IMR-90 (cell line): ENCODE measurements around the gene API5. TPM values are rescaled to one million over a fixed set of nuclear protein-coding genes. Genes with fewer than 3 reads are reported as not detected.

Experiments used
- ATAC-seq: fragments of 200-7000 bp; cut with Tn5 transposase; 2 replicates; pipeline ENCODE4 v1.9.1; 2020; ENCODE audit warnings: low read depth, mild to moderate bottlenecking, moderate library complexity
- BruUV-seq: library from RNA; stranded (reverse); fragments of 400-500 nt; replicated peaks from 2 replicates; lab custom pipeline; 2021; lab: Mats Ljungman, UMichigan
- CTCF ChIA-PET: fragments of 300-600 bp; formaldehyde crosslinking; extraction: SDS; loops from one replicate; lab custom pipeline; 2021; ENCODE audit warnings: antibody characterized with exemption; lab: Yijun Ruan, JAX
- POLR2A ChIA-PET: fragments of 300-600 bp; sonication (Branson Sonifier 250); formaldehyde crosslinking; loops from one replicate; lab custom pipeline; 2022; ENCODE audit warnings: antibody characterized with exemption; ENCODE audit not compliant: unreplicated experiment; lab: Charles Lee
- DNase-seq: peaks from one replicate; pipeline ENCODE4 v3.0.0; 2013
- H2AFZ ChIP-seq: replicated peaks from 2 replicates; pipeline ENCODE3; 2013; ENCODE audit warnings: low read length, mild to moderate bottlenecking; ENCODE audit not compliant: poor library complexity
- H2AK5ac ChIP-seq: 2 replicates; pipeline ENCODE4 v1.6.1; 2013; ENCODE audit warnings: low read depth, low read length, inconsistent platforms
- H2AK9ac ChIP-seq: replicated peaks from 2 replicates; pipeline ENCODE3; 2013; ENCODE audit warnings: mild to moderate bottlenecking, low read depth, low read length, moderate library complexity; ENCODE audit not compliant: poor library complexity
- H2BK120ac ChIP-seq: 2 replicates; pipeline ENCODE4 v1.6.1; 2013; ENCODE audit warnings: low read depth, low read length, inconsistent platforms
- H2BK15ac ChIP-seq: 3 replicates; pipeline ENCODE4 v1.6.1; 2013; ENCODE audit warnings: low read depth, low read length, inconsistent platforms
- H2BK20ac ChIP-seq: 2 replicates; pipeline ENCODE4 v1.6.1; 2013; ENCODE audit warnings: low read depth, mild to moderate bottlenecking, inconsistent platforms, low read length, moderate library complexity
- H2BK5ac ChIP-seq: 2 replicates; pipeline ENCODE4 v1.6.1; 2013; ENCODE audit warnings: mild to moderate bottlenecking, low read depth, low read length, inconsistent platforms; ENCODE audit not compliant: poor library complexity, severe bottlenecking
- H3K14ac ChIP-seq: replicated peaks from 2 replicates; pipeline ENCODE4 v1.6.1; 2013; ENCODE audit warnings: low read depth, low read length, inconsistent platforms
- H3K18ac ChIP-seq: 2 replicates; pipeline ENCODE4 v1.6.1; 2013; ENCODE audit warnings: low read depth, low read length, control low read depth
- H3K23ac ChIP-seq: 2 replicates; pipeline ENCODE4 v1.6.1; 2013; ENCODE audit warnings: low read depth, low read length, inconsistent platforms
- H3K27ac ChIP-seq: 2 replicates; pipeline ENCODE4 v1.5.1; 2013; ENCODE audit warnings: mild to moderate bottlenecking, control low read depth, low read length; ENCODE audit not compliant: insufficient read depth
- H3K27me3 ChIP-seq: 2 replicates; pipeline ENCODE4 v1.6.1; 2013; ENCODE audit warnings: low read length; ENCODE audit not compliant: control insufficient read depth, insufficient read depth
- H3K36me3 ChIP-seq: 2 replicates; pipeline ENCODE4 v1.6.1; 2013; ENCODE audit warnings: low read length, mixed read lengths; ENCODE audit not compliant: control insufficient read depth, insufficient read depth
- H3K4ac ChIP-seq: 2 replicates; pipeline ENCODE4 v1.6.1; 2013; ENCODE audit warnings: low read depth, low read length, inconsistent platforms
- H3K4me1 ChIP-seq: 2 replicates; pipeline ENCODE4 v1.6.1; 2013; ENCODE audit warnings: low read length, mixed read lengths; ENCODE audit not compliant: control insufficient read depth, insufficient read depth
- H3K4me2 ChIP-seq: 2 replicates; pipeline ENCODE4 v1.6.1; 2013; ENCODE audit warnings: low read depth, mild to moderate bottlenecking, control low read depth, low read length, moderate library complexity
- H3K4me3 ChIP-seq: 2 replicates; pipeline ENCODE4 v1.5.1; 2013; ENCODE audit warnings: low read depth, mild to moderate bottlenecking, control low read depth, low read length, moderate library complexity; ENCODE audit not compliant: insufficient read depth
- H3K56ac ChIP-seq: 2 replicates; pipeline ENCODE4 v1.6.1; 2013; ENCODE audit warnings: low read length, inconsistent platforms; ENCODE audit not compliant: insufficient read depth; ENCODE audit errors: extremely low read depth
- H3K79me1 ChIP-seq, 2 experiments: 2 replicates each; pipeline ENCODE4 v1.6.1; 2013; ENCODE audit warnings: low read length in 2 of 2, inconsistent platforms in 1 of 2, low read depth in 1 of 2
- H3K9ac ChIP-seq: 2 replicates; pipeline ENCODE4 v1.6.1; 2013; ENCODE audit warnings: low read depth, low read length, control low read depth
- H3K9me1 ChIP-seq: 2 replicates; pipeline ENCODE4 v1.6.1; 2013; ENCODE audit warnings: low read length, inconsistent platforms; ENCODE audit not compliant: insufficient read depth
- H3K9me3 ChIP-seq: 2 replicates; pipeline ENCODE4 v1.6.1; 2013; ENCODE audit warnings: low read length; ENCODE audit not compliant: control insufficient read depth, insufficient read depth
- H4K20me1 ChIP-seq: 2 replicates; pipeline ENCODE4 v1.6.1; 2013; ENCODE audit warnings: low read length, inconsistent platforms; ENCODE audit not compliant: insufficient read depth
- H4K5ac ChIP-seq: 2 replicates; pipeline ENCODE4 v1.6.1; 2013; ENCODE audit warnings: mild to moderate bottlenecking, low read depth, low read length, control low read depth
- H4K8ac ChIP-seq, 2 experiments: 2 replicates each; pipeline ENCODE4 v1.6.1; 2013; ENCODE audit warnings: low read depth in 2 of 2, low read length in 2 of 2, control low read depth in 1 of 2, inconsistent platforms in 1 of 2
- H4K91ac ChIP-seq: 2 replicates; pipeline ENCODE4 v1.6.1; 2013; ENCODE audit warnings: low read depth, low read length, inconsistent platforms; ENCODE audit not compliant: insufficient read depth
- BHLHE40 ChIP-seq: fragments of 150-350 bp; IDR thresholded peaks from 2 replicates; pipeline ENCODE4 v1.6.1; 2016; ENCODE audit warnings: mild to moderate bottlenecking, low read depth, low read length
- CEBPB ChIP-seq: IDR thresholded peaks from 2 replicates; pipeline ENCODE4 v1.6.1; 2012; ENCODE audit warnings: low read depth, low read length, improper control_type of control experiment
- CHD1 ChIP-seq: IDR thresholded peaks from 2 replicates; pipeline ENCODE4 v1.6.1; 2012; ENCODE audit warnings: low read depth, low read length, improper control_type of control experiment
- FOS ChIP-seq: fragments of 150-350 bp; IDR thresholded peaks from 2 replicates; pipeline ENCODE4 v1.6.1; 2016; ENCODE audit warnings: low read depth, low read length
- MAZ ChIP-seq: IDR thresholded peaks from 2 replicates; pipeline ENCODE4 v1.6.1; 2012; ENCODE audit warnings: low read depth, mild to moderate bottlenecking, low read length, improper control_type of control experiment, moderate library complexity, borderline replicate concordance
- POLR2A ChIP-seq: IDR thresholded peaks from 2 replicates; pipeline ENCODE4 v1.6.1; 2012; ENCODE audit warnings: mild to moderate bottlenecking, low read depth, low read length
- RCOR1 ChIP-seq: IDR thresholded peaks from 2 replicates; pipeline ENCODE4 v1.6.1; 2012; ENCODE audit warnings: mild to moderate bottlenecking, low read length, improper control_type of control experiment; ENCODE audit not compliant: insufficient replicate concordance
- RFX5 ChIP-seq: IDR thresholded peaks from 2 replicates; pipeline ENCODE4 v1.8.0; 2012; ENCODE audit warnings: low read depth, mild to moderate bottlenecking, low read length, moderate library complexity
- USF2 ChIP-seq: fragments of 150-350 bp; IDR thresholded peaks from 2 replicates; pipeline ENCODE4 v1.6.1; 2017; ENCODE audit warnings: mild to moderate bottlenecking, antibody characterized with exemption, low read length, low read depth
- WGBS, 2 experiments: methylation state at CpG; one replicate each; pipeline versions ENCODE4 v1.1.5 to v1.1.7; 2013; ENCODE audit warnings: missing lambda C conversion rate in 2 of 2; ENCODE audit not compliant: insufficient read length in 1 of 2; ENCODE audit errors: extremely low coverage in 2 of 2; 5-methylcytosine and 5-hydroxymethylcytosine counted together
- dilution Hi-C: fragments of 300-500 bp; cut with HindIII; formaldehyde crosslinking; loops from one replicate; pipeline ENCODE4 v1.14.3; 2018; ENCODE audit warnings: low sequenced_read_pairs; ENCODE audit not compliant: unreplicated experiment
- in situ Hi-C: fragments of 300-500 bp; cut with MboI; formaldehyde crosslinking; loops from 3 replicates; pipeline ENCODE4 v1.14.3; 2019; ENCODE audit warnings: low sequenced_read_pairs, inconsistent platforms, mixed read lengths
- intact Hi-C: fragments of 100-400 bp; cut with micrococcal nuclease; formaldehyde crosslinking; loops from 2 replicates; pipeline ENCODE4 v1.10.0; 2022
- polyA plus RNA-seq, 3 experiments: library from polyadenylated mRNA; depleted of rRNA; stranded (reverse); fragments of >200 nt; gene quantifications; 2 replicates each; pipeline ENCODE4 v1.2.3, GENCODE V29; 2012; ENCODE audit warnings: low replicate concordance in 1 of 3
- total RNA-seq: library from RNA; depleted of rRNA; stranded (reverse); fragments of >200 nt; gene quantifications from 2 replicates; pipeline ENCODE4 v1.2.3, GENCODE V29; 2012
- TF ChIP-seq, protein P1 (sequence below): conservative IDR thresholded peaks from 2 replicates; pipeline ENCODE4 v1.5.1; 2012; ENCODE audit warnings: mild to moderate bottlenecking, low read depth, low read length, improper control_type of control experiment

The API5 gene
- total and polyA plus RNA-seq, 2 of the 4 experiments (the other 2 are of a cell fraction): 44.9 to 59.9 TPM

- no peak overlapping the region for H3K18ac ChIP-seq
- CTCF ChIA-PET: no interaction called here
- no peak overlapping the region for H2BK5ac ChIP-seq
- POLR2A ChIA-PET: no interaction called here
- H3K4me1 ChIP-seq: no peaks in the 10 kb centered on the region
- no peak overlapping the region for H2BK120ac ChIP-seq
- H3K9me1 ChIP-seq: no peaks in the 10 kb centered on the region
- H3K4me2 ChIP-seq: no peak overlapping the region
- peaks cover 4% of the 10 kb centered on the region; the same call in 1 of the 2 replicates for H4K20me1 ChIP-seq
- no peak overlapping the region for H4K91ac ChIP-seq
- dilution Hi-C loops (no loop called here), intact Hi-C loops (no loop called here), in situ Hi-C loops (no loop called here)
- no peak overlapping the region for H3K4me3 ChIP-seq
- TF ChIP-seq RFX5: no peak
- no peak for TF ChIP-seq POLR2A
- no peak for TF ChIP-seq BHLHE40
- TF ChIP-seq CEBPB: no peak
- TF ChIP-seq, protein P1, sequence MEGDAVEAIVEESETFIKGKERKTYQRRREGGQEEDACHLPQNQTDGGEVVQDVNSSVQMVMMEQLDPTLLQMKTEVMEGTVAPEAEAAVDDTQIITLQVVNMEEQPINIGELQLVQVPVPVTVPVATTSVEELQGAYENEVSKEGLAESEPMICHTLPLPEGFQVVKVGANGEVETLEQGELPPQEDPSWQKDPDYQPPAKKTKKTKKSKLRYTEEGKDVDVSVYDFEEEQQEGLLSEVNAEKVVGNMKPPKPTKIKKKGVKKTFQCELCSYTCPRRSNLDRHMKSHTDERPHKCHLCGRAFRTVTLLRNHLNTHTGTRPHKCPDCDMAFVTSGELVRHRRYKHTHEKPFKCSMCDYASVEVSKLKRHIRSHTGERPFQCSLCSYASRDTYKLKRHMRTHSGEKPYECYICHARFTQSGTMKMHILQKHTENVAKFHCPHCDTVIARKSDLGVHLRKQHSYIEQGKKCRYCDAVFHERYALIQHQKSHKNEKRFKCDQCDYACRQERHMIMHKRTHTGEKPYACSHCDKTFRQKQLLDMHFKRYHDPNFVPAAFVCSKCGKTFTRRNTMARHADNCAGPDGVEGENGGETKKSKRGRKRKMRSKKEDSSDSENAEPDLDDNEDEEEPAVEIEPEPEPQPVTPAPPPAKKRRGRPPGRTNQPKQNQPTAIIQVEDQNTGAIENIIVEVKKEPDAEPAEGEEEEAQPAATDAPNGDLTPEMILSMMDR: no peak
- no peak for TF ChIP-seq USF2
- no peak for TF ChIP-seq FOS
- no peak for TF ChIP-seq RCOR1
- TF ChIP-seq CHD1: no peak
- TF ChIP-seq MAZ: no peak
- H3K36me3 ChIP-seq: peaks cover 15% of the 10 kb centered on the region
- no peak overlapping the region for H3K14ac ChIP-seq
- no peak overlapping the region for H3K27ac ChIP-seq
- ATAC-seq (no peak), DNase-seq (no peak)
- H2BK15ac ChIP-seq: no peak overlapping the region
- no peak overlapping the region for H3K56ac ChIP-seq
- no peaks in the 10 kb centered on the region for H3K27me3 ChIP-seq
- no peak overlapping the region for H2BK20ac ChIP-seq
- no peak overlapping the region for H3K9ac ChIP-seq
- H3K79me1 ChIP-seq: peaks cover 20 to 35% of the 10 kb centered on the region in 2 experiments
- no peak overlapping the region for H2AK9ac ChIP-seq
- H3K9me3 ChIP-seq: no peaks in the 10 kb centered on the region
- no CpG with 5 or more reads among the region's 3 CpGs for WGBS, 2 experiments
- no peak overlapping the region for H3K23ac ChIP-seq
- H4K8ac ChIP-seq: no peak overlapping the region
- H4K5ac ChIP-seq: no peak overlapping the region
- H2AFZ ChIP-seq: no peak overlapping the region
- no peak overlapping the region for H2AK5ac ChIP-seq
- BruUV-seq: no TSS peak
- H3K4ac ChIP-seq: no peak overlapping the region
Observed at GRCh38 chr11:43378897-43379296, 67.1 kb downstream of the API5 start.
